ENCODE results near the gene EIF2AK2.

DNA sequence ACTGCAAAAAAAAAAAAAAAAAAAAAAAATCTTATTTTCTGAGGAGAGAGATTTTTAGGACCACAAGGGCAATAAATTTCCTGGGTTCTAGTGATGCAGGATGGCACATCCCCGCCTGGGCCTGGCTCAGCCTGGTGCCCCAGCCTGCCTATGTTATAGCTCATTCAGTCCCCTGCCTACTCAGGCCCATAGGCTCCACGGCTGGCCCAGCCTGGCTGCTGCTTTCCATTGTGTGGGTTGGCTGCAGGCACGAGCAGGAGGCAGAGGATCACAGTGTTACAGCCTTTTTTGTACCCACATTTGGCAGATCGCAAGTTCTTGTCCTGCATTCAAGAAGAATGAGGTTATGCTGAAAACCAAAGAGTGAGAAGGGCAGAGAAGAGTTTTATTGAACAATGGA, 34.5 kb upstream of the EIF2AK2 start:
- no peak for TF ChIP-seq CTCF (IDR thresholded peaks at IDR 0.05)
- no peak for TF ChIP-seq POLR2A (IDR thresholded peaks at IDR 0.05)
